WTC11 (cell line): ENCODE data around the gene SORCS2.

Source experiments
- CBFB ChIP-seq: sonication (generic); formaldehyde crosslinking; IDR thresholded peaks from 2 replicates; pipeline ENCODE4 v1.8.1; 2022; ENCODE audit warnings: mild to moderate bottlenecking, low read depth, missing genetic modification reagents
- KAT7 ChIP-seq: sonication (generic); formaldehyde crosslinking; IDR thresholded peaks from 2 replicates; pipeline ENCODE4 v1.8.1; 2023; ENCODE audit warnings: missing genetic modification reagents, mild to moderate bottlenecking, borderline replicate concordance
- SMAD4 ChIP-seq: sonication (generic); formaldehyde crosslinking; IDR thresholded peaks from 2 replicates; pipeline ENCODE4 v1.8.0; 2022; ENCODE audit warnings: mild to moderate bottlenecking, missing genetic modification reagents
- SP1 ChIP-seq: sonication (generic); formaldehyde crosslinking; conservative IDR thresholded peaks from 2 replicates; pipeline ENCODE4 v1.8.1; 2022; ENCODE audit warnings: missing genetic modification reagents
- TEAD4 ChIP-seq: sonication (generic); formaldehyde crosslinking; IDR thresholded peaks from 2 replicates; pipeline ENCODE4 v1.8.0; 2022; ENCODE audit warnings: mild to moderate bottlenecking, missing genetic modification reagents
- TP53 ChIP-seq: sonication (generic); formaldehyde crosslinking; IDR thresholded peaks from 2 replicates; pipeline ENCODE4 v1.8.1; 2023; ENCODE audit warnings: mild to moderate bottlenecking, missing genetic modification reagents
- TF ChIP-seq, protein P1 (sequence below): fragments of 200-600 bp; IDR thresholded peaks from 2 replicates; pipeline ENCODE4 v1.8.0; 2022; ENCODE audit warnings: antibody characterized with exemption
- TF ChIP-seq, protein P2 (sequence below): fragments of 250-450 bp; sonication (Bioruptor Pico); IDR thresholded peaks from 2 replicates; pipeline ENCODE4 v1.9.0; 2021; ENCODE audit warnings: mild to moderate bottlenecking
- TF ChIP-seq, protein P3 (sequence below): sonication (generic); formaldehyde crosslinking; IDR thresholded peaks from 2 replicates; pipeline ENCODE4 v1.8.0; 2022; ENCODE audit warnings: mild to moderate bottlenecking, missing genetic modification reagents
- TF ChIP-seq, protein P4 (sequence below): sonication (generic); formaldehyde crosslinking; IDR thresholded peaks from 2 replicates; pipeline ENCODE4 v1.8.1; 2023; ENCODE audit warnings: mild to moderate bottlenecking, missing genetic modification reagents, borderline replicate concordance

DNA sequence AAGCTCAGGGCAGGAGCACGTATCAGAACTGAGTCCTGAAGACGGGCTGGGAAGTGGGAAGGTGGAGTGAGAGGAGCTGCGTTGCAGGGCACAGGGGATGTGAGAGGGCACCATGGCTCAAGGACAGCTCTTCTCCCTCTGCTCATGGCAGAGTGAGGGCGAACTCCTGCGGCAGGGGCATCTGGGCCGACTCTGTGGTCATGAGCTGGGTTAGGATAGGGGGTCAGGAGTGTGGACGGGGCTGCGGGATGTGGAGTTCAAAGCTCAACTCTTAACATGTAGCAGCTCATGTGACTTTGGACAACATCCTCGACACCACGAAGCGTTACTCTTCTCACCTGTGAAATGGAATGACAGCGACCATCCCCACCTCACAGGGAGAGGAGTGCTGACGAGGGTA lies 19.4 kb upstream of the SORCS2 start:
- TF ChIP-seq CBFB (CRISPR knock-in tag) (no peak), TEAD4 (CRISPR knock-in tag) (no peak), TP53 (CRISPR knock-in tag) (no peak), KAT7 (CRISPR knock-in tag) (no peak), SP1 (no peak), SMAD4 (CRISPR knock-in tag) (no peak)
- TF ChIP-seq, protein P1, sequence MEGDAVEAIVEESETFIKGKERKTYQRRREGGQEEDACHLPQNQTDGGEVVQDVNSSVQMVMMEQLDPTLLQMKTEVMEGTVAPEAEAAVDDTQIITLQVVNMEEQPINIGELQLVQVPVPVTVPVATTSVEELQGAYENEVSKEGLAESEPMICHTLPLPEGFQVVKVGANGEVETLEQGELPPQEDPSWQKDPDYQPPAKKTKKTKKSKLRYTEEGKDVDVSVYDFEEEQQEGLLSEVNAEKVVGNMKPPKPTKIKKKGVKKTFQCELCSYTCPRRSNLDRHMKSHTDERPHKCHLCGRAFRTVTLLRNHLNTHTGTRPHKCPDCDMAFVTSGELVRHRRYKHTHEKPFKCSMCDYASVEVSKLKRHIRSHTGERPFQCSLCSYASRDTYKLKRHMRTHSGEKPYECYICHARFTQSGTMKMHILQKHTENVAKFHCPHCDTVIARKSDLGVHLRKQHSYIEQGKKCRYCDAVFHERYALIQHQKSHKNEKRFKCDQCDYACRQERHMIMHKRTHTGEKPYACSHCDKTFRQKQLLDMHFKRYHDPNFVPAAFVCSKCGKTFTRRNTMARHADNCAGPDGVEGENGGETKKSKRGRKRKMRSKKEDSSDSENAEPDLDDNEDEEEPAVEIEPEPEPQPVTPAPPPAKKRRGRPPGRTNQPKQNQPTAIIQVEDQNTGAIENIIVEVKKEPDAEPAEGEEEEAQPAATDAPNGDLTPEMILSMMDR, result no peak
- TF ChIP-seq, protein P2, sequence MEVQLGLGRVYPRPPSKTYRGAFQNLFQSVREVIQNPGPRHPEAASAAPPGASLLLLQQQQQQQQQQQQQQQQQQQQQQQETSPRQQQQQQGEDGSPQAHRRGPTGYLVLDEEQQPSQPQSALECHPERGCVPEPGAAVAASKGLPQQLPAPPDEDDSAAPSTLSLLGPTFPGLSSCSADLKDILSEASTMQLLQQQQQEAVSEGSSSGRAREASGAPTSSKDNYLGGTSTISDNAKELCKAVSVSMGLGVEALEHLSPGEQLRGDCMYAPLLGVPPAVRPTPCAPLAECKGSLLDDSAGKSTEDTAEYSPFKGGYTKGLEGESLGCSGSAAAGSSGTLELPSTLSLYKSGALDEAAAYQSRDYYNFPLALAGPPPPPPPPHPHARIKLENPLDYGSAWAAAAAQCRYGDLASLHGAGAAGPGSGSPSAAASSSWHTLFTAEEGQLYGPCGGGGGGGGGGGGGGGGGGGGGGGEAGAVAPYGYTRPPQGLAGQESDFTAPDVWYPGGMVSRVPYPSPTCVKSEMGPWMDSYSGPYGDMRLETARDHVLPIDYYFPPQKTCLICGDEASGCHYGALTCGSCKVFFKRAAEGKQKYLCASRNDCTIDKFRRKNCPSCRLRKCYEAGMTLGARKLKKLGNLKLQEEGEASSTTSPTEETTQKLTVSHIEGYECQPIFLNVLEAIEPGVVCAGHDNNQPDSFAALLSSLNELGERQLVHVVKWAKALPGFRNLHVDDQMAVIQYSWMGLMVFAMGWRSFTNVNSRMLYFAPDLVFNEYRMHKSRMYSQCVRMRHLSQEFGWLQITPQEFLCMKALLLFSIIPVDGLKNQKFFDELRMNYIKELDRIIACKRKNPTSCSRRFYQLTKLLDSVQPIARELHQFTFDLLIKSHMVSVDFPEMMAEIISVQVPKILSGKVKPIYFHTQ (CRISPR knock-in tag), result no peak
- TF ChIP-seq, protein P3, sequence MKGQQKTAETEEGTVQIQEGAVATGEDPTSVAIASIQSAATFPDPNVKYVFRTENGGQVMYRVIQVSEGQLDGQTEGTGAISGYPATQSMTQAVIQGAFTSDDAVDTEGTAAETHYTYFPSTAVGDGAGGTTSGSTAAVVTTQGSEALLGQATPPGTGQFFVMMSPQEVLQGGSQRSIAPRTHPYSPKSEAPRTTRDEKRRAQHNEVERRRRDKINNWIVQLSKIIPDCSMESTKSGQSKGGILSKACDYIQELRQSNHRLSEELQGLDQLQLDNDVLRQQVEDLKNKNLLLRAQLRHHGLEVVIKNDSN (CRISPR knock-in tag), result no peak
- TF ChIP-seq, protein P4, sequence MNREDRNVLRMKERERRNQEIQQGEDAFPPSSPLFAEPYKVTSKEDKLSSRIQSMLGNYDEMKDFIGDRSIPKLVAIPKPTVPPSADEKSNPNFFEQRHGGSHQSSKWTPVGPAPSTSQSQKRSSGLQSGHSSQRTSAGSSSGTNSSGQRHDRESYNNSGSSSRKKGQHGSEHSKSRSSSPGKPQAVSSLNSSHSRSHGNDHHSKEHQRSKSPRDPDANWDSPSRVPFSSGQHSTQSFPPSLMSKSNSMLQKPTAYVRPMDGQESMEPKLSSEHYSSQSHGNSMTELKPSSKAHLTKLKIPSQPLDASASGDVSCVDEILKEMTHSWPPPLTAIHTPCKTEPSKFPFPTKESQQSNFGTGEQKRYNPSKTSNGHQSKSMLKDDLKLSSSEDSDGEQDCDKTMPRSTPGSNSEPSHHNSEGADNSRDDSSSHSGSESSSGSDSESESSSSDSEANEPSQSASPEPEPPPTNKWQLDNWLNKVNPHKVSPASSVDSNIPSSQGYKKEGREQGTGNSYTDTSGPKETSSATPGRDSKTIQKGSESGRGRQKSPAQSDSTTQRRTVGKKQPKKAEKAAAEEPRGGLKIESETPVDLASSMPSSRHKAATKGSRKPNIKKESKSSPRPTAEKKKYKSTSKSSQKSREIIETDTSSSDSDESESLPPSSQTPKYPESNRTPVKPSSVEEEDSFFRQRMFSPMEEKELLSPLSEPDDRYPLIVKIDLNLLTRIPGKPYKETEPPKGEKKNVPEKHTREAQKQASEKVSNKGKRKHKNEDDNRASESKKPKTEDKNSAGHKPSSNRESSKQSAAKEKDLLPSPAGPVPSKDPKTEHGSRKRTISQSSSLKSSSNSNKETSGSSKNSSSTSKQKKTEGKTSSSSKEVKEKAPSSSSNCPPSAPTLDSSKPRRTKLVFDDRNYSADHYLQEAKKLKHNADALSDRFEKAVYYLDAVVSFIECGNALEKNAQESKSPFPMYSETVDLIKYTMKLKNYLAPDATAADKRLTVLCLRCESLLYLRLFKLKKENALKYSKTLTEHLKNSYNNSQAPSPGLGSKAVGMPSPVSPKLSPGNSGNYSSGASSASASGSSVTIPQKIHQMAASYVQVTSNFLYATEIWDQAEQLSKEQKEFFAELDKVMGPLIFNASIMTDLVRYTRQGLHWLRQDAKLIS (CRISPR knock-in tag), result no peak
